Measurements from ENCODE around the gene ENTR1. TPM values are rescaled to one million over a fixed set of nuclear protein-coding genes. Genes with fewer than 3 reads are reported as not detected.

Gene ENTR1
- total and polyA plus RNA-seq, 2 of the 13 experiments (the other 11 are each of a cell fraction or from before 2014, with no cell fraction given) = 70.1 to 76.4 TPM

DNA sequence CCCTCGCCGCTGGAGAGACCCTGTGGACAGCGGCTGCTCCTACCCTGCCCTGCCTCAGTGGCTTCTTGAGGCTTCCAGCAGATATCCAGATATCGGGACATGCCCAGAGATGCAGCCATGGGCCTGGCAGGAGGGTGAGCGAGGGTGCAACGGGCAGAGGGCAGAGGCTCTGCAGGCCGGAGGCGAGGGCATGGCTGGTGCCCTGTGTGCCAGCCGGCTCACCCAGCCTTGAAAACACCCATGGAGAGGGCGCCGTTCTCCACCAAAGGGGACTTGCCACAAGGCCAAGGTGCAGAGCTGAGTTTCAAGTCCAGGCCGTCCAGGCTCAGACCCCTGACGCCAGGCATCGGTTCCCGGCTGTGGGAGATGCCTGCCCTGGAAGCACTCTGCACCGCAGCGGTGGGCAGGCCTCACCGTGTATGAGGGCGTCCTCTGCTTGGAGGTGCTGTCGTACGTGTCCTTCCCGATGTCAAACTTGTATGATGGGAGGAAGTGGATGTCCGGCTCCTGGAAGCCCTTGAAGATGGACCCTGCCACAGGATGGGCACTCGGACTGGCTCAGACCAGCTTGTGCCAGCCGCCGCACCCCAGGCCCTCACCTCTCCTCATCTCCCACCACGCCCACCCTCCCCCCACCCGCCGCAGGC, 20.3 kb upstream of the ENTR1 start:
- no TSS peak for BruUV-seq (replicated peaks)
- Histone ChIP-seq H3K9ac (ENCODE audit: insufficient read depth, low read depth, low read length) (no peak overlapping the region), H3K36me3 (replicated peaks in 1 of 2; ENCODE audit: control insufficient read depth in 1 of 2, insufficient read depth in 2 of 2, low read length in 2 of 2) (peaks cover 4 to 6% of the 10 kb centered on the region in 2 experiments; a peak in 2 of 5 replicates), H3K79me2 (ENCODE audit: insufficient read depth, low read length) (peaks cover 2% of the 10 kb centered on the region), H2AFZ (ENCODE audit: low read length) (no peak overlapping the region), H3K4me3 (replicated peaks in 1 of 3; ENCODE audit: insufficient read depth in 1 of 3, low read depth in 2 of 3, low read length in 3 of 3) (no peak overlapping the region), H3K4me2 (ENCODE audit: low read depth, low read length) (no peak overlapping the region), H3K27me3 (ENCODE audit: control insufficient read depth in 1 of 2, insufficient read depth in 2 of 2, low read length in 2 of 2) (no peaks in the 10 kb centered on the region), H4K20me1 (ENCODE audit: insufficient read depth, low read length) (peaks cover under 1% of the 10 kb centered on the region; the same call in 1 of the 2 replicates), H3K27ac (ENCODE audit: extremely low read length, insufficient read depth, low read length) (no peak overlapping the region), H3K4me1 (ENCODE audit: insufficient read depth, low read length) (no peaks in the 10 kb centered on the region), H3K9me3 (ENCODE audit: low read length) (no peaks in the 10 kb centered on the region)
- ChIA-PET CTCF (ENCODE audit: low intra/inter-chr PET ratio, low total read pairs) (no interaction called here), POLR2A (no interaction called here)
- no peak for FAIRE-seq
- TF ChIP-seq HDAC6 (IDR thresholded peaks at IDR 0.05; ENCODE audit: low read depth, low read length) (no peak), ZFYVE20 (CRISPR knock-in tag; IDR thresholded peaks at IDR 0.05; ENCODE audit: borderline replicate concordance, low read depth) (no peak), ZNF543 (CRISPR knock-in tag; IDR thresholded peaks at IDR 0.05) (no peak), AKAP8 (CRISPR knock-in tag; IDR thresholded peaks at IDR 0.05) (no peak), AGO2 (optimal IDR thresholded peaks at IDR 0.05; ENCODE audit: low read depth, low read length) (peak; percentile 36), HNRNPL (IDR thresholded peaks at IDR 0.05; ENCODE audit: low read depth, low read length) (0 out of 2 replicates have a peak, but pooled peaks have one; percentile 39)
- TF ChIP-seq, protein P1, sequence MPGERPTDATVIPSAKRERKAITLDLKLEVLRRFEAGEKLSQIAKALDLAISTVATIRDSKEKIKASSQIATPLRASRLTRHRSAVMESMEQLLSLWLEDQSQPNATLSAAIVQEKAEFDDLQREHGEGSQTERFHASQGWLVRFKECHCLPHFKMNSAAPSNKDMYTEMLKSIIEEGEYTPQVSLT (CRISPR knock-in tag; IDR thresholded peaks at IDR 0.05; ENCODE audit: borderline replicate concordance, low read depth) = no peak
- no peak for DNase-seq (ENCODE audit: low spot score)
- in situ Hi-C loops (cut with HindIII; ENCODE audit: extremely low pct_ligation_motif_present, low pct_unique_long_range_greater_than_20kb) = no loop called here
- intact Hi-C loops (cut with micrococcal nuclease; ENCODE audit: unreplicated experiment) = no loop called here
- 91% methylated on average over 15 of the region's 29 CpGs for WGBS (ENCODE audit: low lambda C conversion rate)
- no peak for ATAC-seq

All from HepG2 (cell line).